GM08714 (cell line): ENCODE data around the gene SLC22A23.
A peak's percentile ranks its signal among the peaks of the same experiment; 100 is the strongest.

Experiments used
- H3K4me3 ChIP-seq: fragments of 200-500 bp; sonication (Bioruptor generic); 2 replicates; pipeline ENCODE4 v1.5.1; 2014; ENCODE audit warnings: mild to moderate bottlenecking, low read length, inconsistent platforms
- ZNF274 ChIP-seq: IDR thresholded peaks from 2 replicates; pipeline ENCODE4 v1.6.1; 2012; ENCODE audit warnings: mild to moderate bottlenecking, low read depth, low read length

Gene SLC22A23

DNA sequence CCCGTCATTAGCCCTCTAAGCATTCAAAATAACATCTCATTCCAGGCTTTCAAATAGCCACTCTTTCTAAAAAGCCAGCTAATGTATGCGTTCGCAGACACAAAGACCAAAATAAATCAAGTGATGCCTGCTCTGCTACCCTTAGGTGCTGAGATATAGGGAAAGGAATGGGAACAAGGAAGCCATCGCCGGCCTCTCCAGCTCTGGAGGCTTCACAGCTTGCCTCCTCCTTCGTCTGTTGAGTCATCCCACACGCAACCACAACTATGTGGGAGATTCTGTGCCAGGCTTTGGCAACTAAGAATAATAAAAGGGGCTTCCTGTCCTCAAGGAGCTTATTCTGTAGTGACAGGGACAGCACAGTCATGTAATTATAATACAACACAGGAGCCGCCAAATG is 27.3 kb upstream of the SLC22A23 start:
- H3K4me3 ChIP-seq = no peak overlapping the region
- no peak for TF ChIP-seq ZNF274

DNA sequence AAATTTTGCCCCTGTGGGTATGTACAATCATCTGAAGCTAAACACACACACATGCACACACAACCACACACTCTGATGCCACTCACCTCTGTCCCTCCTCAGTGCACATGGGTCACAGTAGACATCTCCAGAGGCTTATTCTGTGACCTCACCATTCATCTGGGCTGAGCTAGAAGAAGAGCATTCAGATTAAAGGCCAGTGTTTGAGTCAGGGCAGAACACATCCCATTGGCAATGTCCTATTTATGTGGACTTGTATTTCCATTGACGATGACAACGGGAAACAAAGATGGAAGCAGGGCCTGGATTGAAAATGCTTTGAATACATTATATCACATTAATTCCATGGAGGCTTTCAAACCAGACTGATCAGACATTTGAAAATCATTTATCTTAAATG is 26.8 kb upstream of the SLC22A23 start:
- no peak for TF ChIP-seq ZNF274
- H3K4me3 ChIP-seq = no peak overlapping the region

DNA sequence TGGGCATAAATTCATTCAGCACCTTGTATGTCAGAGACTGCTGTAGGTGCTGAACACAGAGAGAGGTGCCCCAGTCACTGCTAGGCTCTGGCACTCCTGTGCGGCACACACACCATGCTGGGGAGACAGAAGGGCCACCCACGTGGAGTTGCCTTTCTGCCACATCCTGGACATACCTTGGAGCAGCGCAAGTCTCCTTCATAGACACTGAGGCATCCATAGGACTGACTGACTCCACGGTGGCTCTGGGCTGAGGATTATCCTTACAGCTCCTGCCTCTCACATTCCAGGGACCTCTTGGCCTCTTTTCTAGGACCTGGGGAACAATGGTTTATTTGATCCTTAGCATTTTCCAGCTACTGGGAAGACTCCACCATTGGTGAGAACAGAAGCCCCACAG is 26.0 kb upstream of the SLC22A23 start:
- no peak for TF ChIP-seq ZNF274
- H3K4me3 ChIP-seq = no peak overlapping the region

DNA sequence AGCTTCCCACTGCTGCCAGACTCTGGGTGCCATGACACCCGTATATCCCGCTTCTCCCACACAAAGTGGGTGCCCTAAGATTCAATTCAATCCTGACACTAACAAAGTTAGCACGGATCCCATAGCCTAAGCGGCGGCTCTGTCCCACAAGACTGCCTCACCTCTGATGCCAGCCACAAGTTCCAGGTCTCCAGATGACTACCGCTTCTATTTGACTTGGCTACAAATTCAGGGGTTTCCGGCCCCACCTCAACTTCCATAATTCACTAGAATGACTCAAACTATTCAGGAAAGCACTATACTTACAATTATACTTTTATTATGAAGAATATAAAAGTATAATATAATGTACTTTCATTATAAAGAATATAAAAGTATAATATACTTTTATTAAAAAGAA is 24.8 kb upstream of the SLC22A23 start:
- H3K4me3 ChIP-seq = no peak overlapping the region
- no peak for TF ChIP-seq ZNF274

DNA sequence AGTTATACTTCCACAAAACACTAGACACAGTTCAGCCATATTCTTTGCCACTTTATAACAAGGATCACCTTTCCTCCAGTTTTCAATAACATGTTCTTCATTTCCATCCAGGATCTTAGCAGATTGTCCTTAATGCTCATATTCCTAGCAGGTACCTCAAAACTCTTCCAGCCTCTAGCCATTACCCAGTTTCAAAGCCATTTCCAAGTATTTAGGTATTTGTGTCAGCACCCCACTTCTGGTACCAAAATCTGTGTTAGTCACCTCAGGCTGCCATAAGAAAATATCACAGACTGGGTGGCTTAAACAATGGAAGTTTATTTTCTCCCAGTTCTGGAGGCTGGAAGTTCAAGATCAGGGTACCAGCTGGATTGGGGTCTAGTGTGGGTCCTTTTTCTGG is 23.2 kb upstream of the SLC22A23 start:
- no peak overlapping the region for H3K4me3 ChIP-seq
- no peak for TF ChIP-seq ZNF274

DNA sequence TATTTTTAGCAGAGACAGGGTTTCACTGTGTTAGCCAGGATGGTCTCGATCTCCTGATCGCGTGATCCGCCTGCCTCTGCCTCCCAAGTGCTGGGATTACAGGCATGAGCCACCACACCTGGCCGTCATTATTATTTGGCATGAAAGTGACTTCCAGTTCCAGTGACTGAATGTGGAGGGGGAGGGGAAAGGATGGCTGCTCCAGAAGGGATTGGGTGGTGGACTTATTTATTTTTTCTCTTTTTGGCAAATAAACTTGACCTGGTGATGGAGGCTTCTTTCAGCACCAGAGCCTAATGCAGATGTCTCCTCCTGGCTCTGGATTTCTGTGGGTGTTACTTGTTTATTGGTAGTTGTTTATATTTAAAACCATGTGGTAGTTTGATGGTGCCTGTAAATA is 16.9 kb upstream of the SLC22A23 start:
- TF ChIP-seq ZNF274 = no peak

DNA sequence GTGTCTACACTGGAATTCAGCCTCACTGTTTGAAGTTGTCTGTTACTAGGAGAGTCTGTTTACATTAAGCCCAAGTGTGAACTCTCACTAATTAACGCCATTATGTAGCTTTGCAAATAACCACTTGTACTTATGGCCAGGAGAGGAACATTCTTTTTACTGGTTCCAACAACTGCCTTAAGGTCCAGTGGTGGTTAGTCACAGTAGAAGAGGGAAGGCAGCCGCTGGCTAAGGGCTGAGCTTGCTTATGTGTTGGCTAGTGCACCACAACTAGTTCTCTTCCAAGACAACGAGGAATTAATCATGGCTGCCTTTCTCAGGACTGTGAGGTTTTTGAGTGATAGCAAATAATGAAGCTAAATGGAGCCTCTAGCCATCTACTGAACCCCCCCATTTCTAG is 14.9 kb upstream of the SLC22A23 start:
- H3K4me3 ChIP-seq = no peak overlapping the region
- no peak for TF ChIP-seq ZNF274

More for the DNA sequence above, 16.9 kb upstream of the SLC22A23 start:
- H3K4me3 ChIP-seq = no peak overlapping the region

DNA sequence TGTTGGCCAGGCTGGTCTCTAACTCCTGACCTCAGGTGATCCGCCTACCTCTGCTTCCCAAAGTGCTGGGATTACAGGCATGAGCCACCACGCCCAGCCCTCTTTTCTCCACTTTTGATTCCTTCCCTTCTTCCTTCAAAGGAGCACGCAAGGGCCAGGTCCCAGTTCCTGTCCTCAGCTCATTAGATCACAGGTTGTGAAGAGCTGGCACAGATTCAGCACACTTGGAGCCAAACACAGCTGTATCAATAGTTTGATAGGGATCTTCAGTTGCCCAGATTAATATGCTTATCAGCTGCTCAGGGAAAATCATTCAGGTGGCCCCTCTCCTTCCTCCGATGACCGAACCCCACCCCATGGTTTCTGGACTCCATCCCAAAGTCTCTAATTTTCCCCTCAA is 14.4 kb upstream of the SLC22A23 start:
- H3K4me3 ChIP-seq = no peak overlapping the region
- TF ChIP-seq ZNF274 = no peak

DNA sequence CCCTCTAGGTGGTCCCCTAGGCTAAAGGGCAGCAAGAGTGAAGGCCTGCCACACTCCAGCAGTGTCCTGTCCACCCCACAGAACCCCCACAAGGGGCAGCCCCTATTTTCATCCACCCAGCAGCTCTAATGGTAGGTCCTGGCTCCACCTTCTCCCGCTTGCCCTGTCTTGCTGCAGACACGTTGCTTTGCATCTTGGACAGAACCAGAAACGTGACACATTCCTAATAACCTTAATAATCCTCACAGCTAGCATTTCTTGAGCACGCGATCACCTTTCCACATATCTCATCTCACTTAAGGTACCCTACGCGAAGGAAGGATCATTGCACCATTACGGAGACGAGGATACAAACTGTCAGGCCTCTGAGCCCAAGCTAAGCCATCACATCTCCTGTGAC is 11.7 kb upstream of the SLC22A23 start:
- no peak for TF ChIP-seq ZNF274

DNA sequence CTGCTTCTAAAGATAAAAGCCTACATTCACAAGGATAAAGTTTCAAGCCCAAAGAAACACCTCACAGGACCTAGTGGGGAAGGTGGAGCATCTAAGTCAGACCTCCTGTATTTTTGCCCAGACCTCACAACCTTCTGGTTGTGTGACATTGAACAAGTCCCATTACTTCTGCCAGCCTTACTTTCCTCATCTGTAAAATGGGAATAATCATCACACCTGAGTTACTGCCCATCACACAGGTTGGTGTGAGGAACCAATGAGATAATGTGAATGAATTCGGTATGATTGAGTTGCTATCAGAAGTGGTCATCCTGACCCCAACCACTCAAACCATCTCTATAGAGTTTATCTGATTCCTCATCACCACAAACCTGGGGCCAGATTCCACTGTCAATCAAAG is 11.1 kb upstream of the SLC22A23 start:
- no peak overlapping the region for H3K4me3 ChIP-seq
- TF ChIP-seq ZNF274 = no peak

More for the DNA sequence above, 11.7 kb upstream of the SLC22A23 start:
- no peak overlapping the region for H3K4me3 ChIP-seq

DNA sequence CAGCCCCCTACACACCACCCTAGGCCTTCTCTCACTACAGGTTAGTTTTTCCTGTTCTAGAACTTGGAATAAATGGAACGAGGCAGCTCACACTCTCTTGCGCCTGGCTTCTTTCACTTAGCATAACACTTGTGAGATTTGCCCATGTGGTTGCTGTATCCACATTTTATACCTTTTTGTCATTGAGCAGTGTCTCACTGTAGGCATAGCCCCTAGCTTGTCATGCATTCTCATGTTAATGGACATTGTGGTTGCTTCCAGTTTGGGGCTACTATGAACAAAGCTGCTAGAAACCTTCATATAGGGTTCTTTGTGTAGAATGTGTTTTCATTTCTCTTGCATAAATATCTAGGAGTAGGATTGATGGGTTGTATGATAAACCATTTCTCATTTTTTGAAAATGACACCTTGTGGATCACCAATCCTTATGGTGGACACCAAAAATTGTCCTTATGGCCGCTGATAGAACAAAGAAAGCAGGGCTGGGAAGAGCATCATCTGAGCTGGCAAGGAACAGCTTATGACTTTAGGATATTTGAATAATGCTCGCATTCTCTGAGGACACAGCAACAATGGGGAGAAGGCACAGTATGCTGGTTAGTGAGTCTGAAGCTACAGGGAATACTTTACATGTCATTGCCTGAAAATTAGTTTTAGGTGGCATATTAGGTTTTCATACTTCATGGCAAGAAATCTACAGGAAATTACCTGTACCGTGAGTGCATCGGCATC is 9.8 kb upstream of the SLC22A23 start:
- H3K4me3 ChIP-seq = no peak overlapping the region

DNA sequence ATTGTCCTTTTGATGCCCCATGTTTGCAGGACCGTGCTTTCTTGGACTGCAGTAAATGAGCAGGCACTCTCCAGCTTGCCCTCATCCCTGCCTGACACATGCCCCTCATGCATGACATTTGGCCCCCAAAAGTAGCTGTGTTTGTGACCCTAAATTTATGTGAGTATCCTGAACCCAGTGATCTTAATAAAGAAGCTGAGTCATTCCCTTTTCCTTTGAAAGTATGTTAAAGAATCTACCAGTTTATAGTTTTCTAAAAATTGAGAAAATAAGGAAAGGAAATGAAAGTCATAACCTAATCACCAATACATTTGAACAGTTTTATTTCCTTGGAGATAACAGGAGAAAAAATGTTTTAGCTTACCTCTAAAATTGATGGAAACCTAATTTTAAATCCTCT is 3.4 kb upstream of the SLC22A23 start:
- no peak for TF ChIP-seq ZNF274

More for the DNA sequence above, 9.8 kb upstream of the SLC22A23 start:
- TF ChIP-seq ZNF274 = no peak

DNA sequence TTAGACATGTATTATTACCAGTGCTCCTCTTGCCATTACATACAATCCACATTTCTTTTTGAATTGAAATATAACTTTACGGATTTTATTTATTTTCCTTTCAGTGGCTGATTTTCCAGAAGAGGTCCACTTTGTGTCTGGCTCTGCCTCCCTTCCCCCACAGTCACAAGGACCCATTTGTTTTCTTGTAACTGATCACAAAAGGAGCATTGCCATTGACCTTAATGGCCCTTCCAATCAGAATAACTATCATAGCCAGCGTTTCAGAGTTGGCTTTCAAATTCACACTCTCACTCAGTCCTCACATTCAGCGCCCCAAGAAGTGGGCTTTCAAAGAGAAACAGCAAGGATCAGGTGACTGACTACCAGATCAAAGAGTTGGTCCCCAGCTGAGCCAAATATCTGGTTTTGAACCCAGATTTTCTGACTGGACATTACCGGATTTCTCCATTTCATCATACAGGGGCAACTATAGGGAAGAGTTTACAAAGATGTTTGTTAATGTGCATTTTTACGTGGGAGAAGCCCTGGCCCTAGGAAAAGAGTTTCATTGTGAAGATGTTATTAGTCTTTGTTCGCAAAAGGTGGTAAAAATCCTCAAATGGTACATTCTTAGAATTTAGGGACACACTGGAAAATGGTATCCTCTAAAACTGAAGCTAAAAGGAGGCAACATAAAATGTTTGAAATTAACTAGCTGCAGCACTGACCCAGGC is 2.0 kb upstream of the SLC22A23 start:
- TF ChIP-seq ZNF274 = no peak
- no peak overlapping the region for H3K4me3 ChIP-seq

More for the DNA sequence above, 3.4 kb upstream of the SLC22A23 start:
- no peak overlapping the region for H3K4me3 ChIP-seq

DNA sequence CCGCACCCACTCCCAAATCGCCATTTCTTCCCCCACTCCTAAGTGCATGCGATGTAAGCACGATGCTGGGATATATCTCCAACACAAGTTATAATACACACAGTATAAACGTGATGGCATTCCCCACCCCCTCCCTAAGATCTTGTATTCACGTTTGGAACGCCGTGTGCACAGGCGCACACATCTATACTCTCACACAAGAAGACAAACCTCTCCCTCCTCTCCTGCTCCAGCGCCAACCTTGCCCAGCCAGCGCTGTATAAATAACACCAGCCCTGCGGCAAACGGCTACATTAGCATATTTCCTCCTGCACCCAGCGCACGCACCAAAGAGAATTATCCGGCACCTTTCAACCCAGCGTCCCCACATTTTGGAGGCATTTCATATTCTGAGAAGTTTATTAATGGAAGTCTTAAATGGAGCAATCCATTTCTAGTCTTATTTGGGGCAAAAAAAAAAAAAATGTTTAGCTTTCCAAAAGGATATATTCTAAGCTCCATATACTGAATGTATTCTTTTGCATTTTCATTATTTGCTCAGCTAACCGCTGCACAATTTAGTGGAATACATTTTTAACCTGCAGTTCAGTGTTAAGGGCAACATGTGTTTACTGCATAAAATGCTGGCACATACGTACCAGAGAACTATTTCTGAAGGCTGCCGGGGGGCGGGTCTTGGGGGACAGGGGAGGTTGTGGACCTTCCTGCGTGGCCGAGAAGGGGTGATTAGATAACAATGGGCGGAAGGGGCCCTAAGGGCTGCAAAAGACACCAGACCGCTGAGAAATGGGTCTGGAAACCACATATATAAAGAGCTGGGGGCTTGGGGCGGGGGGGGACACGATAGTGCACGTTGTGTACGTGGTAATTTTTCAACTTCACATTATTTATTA is 1.1 kb upstream of the SLC22A23 start:
- no peak for TF ChIP-seq ZNF274

DNA sequence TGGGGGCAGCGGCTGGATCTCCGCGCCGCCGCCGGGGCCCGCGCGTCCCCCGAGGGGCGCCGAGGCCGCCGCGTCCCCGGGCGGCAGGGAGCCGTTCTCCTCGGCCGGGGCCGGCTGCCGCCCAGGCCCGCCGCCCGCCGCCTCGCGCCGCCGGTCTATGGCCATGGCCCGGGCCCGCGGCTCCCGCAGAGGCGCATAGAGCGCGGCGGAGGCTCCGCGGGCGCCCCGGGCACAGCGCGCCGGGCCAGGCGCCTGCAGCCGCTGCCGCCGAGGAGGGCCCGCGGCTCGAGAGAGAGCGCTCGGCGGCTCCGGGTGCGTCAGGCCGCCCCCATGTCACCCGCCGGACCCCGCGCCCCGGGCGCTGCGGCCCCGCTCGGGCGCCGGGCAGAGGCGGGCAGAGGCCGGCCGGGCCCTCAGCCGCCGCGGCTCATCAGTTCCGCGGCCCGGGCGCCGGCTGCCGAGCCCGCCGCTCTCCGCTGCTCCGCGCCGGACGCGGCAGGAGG is 404 bp downstream of the SLC22A23 start:
- peak overlapping the region; percentile 22 for H3K4me3 ChIP-seq
- no peak for TF ChIP-seq ZNF274

More for the DNA sequence above, 1.1 kb upstream of the SLC22A23 start:
- no peak overlapping the region; the same call in 1 of the 2 replicates for H3K4me3 ChIP-seq
